ENCODE data around the gene THEMIS. TPM values are rescaled to one million over a fixed set of nuclear protein-coding genes. Genes with fewer than 3 reads are reported as not detected.

THEMIS gene
- total and polyA plus RNA-seq, 10 of the 15 experiments (the other 5 are each of a cell fraction or from before 2014, with no cell fraction given), result 0.06 to 1.5 (median 0.08) TPM; not detected in 6

DNA sequence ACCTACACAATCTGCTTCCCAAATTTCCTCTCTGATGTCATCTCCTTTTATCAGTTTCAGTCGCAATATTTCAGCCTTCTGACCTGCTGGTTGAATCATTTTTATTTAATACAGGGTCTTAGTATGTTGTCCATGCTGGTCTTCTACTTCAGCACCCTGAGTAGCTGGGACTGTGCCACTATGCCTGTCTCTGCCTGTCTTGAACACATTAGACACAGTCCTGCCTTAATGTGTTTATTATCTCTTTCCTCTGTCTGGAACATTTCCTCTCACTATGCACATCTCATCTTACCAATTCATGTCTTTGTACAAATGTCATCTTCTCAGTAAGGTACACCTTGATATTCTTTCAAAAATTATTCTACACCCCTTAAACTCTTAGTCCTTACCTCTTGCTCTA is 106.5 kb downstream of the THEMIS start:
- ChIA-PET CTCF (no interaction called here), RAD21 (ENCODE audit: unreplicated experiment) (no interaction called here), SMC1A (ENCODE audit: uncharacterized antibody, unreplicated experiment) (no interaction called here), POLR2A (no interaction called here)
- Histone ChIP-seq H4K20me1 (ENCODE audit: control insufficient read depth, insufficient read depth) (no peaks in the 10 kb centered on the region), H3K27ac (ENCODE audit: control insufficient read depth, insufficient read depth) (no peak overlapping the region), H3K9me3 (replicated peaks; ENCODE audit: control insufficient read depth, insufficient read depth, low read length) (no peaks in the 10 kb centered on the region), H3K4me2 (ENCODE audit: control insufficient read depth, insufficient read depth) (no peak overlapping the region), H3K4me3 (no peak overlapping the region), H3K9ac (ENCODE audit: control insufficient read depth, insufficient read depth, low read length) (no peak overlapping the region), H2AFZ (ENCODE audit: control insufficient read depth, low read depth, low read length) (no peak overlapping the region), H3K79me2 (ENCODE audit: control insufficient read depth, insufficient read depth, low read length) (no peaks in the 10 kb centered on the region), H3K36me3 (ENCODE audit: control insufficient read depth in 2 of 2, insufficient read depth in 2 of 2, low read length in 1 of 2) (no peaks in the 10 kb centered on the region), H3K4me1 (ENCODE audit: control insufficient read depth, insufficient read depth, low read length) (no peaks in the 10 kb centered on the region), H3K27me3 (replicated peaks in 1 of 2; ENCODE audit: control insufficient read depth in 2 of 2, insufficient read depth in 2 of 2, low read length in 1 of 2) (no peaks in the 10 kb centered on the region)
- DNase-seq (ENCODE audit: low read depth, low spot score), result no peak
- intact Hi-C loops (cut with micrococcal nuclease; ENCODE audit: unreplicated experiment) (no loop called here), in situ Hi-C loops (cut with MboI) (no loop called here)
- 0% methylated on average over 1 of the region's 1 CpG for WGBS (ENCODE audit: insufficient coverage, insufficient replicate concordance, low lambda C conversion rate, missing lambda C conversion rate)
- TF ChIP-seq BCL11A (IDR thresholded peaks at IDR 0.05; ENCODE audit: low read depth, low read length), result no peak
- TF ChIP-seq CBFB (IDR thresholded peaks at IDR 0.05; ENCODE audit: low read depth), result no peak
- TF ChIP-seq ZBTB33 (IDR thresholded peaks at IDR 0.05), result no peak
- no peak for TF ChIP-seq CUX1 (IDR thresholded peaks at IDR 0.05; ENCODE audit: insufficient replicate concordance, low read depth, low read length)
- no peak for TF ChIP-seq SPI1 (IDR thresholded peaks at IDR 0.05; ENCODE audit: borderline replicate concordance, insufficient read depth, low read depth, low read length)
- TF ChIP-seq ZNF592 (IDR thresholded peaks at IDR 0.05), result no peak
- no peak for TF ChIP-seq HCFC1 (IDR thresholded peaks at IDR 0.05; ENCODE audit: low read length)
- no TSS peak for BruUV-seq (replicated peaks)
- FAIRE-seq, result no peak
- no peak for ATAC-seq

Measured in GM12878 (cell line).